GM18502 (cell line): ENCODE measurements around the gene MAMLD1.

ENCODE experiments used
- ATAC-seq: cut with Tn5 transposase; IDR thresholded peaks from one replicate; pipeline ENCODE4 v1.9.1; 2021; ENCODE audit warnings: mild to moderate bottlenecking; ENCODE audit not compliant: unreplicated experiment, poor library complexity

The MAMLD1 gene

DNA sequence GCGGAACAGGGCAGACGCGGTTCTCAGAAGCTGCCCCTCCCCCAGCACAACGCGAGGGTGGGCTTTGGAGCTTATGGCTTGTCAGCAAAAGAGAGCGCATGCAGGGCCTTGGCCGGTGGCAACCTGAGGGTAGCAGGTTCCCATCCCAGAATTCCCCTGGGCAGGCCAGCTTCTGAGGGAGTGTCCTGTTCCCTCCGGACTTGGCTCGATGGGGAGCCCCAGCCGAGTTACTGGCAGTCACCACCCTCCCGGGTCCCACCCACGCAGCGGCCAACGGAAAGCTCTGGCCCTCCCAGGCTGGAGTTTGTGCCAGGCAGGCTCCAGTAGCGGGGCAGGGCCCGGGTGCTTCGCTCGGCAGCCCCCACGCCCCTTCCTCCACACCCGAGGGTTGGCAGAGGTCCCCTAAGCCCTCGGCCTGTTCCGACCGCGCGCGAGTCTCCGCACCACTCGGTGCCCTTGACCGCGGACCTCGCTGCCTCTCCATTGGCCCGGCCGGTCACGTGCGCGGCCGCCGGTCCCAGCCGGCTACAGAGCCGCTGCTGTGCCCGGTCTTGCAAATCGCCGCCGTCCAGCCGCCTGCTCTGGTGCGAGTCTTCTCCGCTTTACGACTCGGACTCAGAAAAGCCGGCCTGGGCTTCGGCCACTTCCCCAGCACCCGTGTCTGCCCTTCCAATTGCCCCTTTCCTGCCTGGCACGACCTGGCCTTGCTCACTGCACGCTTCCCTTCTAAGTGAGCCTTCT is 184.4 kb downstream of the MAMLD1 start:
- peak; percentile 70 for ATAC-seq

DNA sequence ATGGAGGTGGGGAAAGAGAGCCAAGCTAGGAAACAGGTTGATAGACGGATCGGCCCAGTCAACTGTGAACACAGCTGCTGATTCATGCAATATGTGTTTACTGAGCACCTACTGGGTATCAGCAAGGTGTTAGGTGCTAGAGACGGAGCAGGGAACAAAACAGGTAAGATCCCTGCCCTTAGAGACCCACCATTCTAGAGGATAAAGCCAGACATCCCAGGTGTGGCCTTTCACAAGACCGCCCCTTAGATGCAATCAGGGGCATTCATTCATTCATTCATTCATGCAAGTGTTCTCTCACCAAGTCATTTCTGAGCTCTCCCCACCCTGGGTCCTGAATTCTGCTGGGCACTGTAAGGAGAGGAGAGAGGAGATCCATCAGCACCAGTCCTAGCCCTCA is 185.1 kb downstream of the MAMLD1 start:
- no peak for ATAC-seq

DNA sequence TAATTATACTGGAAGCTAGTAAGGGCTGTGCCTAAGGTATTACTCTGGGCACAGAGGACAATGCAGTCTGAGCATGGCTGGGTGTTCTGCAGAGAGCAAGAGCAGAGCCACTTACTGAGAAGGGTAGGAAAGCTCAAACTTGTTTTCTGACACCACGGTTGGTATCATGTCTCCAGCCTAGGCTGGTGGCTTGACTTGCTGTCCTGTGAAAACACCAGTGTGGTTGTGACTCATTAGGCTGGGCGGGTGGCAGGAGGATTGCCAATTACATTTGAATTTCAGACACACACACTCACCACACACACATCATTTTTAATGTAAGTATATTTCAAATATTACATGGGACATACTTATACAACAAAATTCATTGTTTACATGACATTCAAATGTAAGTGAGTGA is 185.6 kb downstream of the MAMLD1 start:
- ATAC-seq = no peak

DNA sequence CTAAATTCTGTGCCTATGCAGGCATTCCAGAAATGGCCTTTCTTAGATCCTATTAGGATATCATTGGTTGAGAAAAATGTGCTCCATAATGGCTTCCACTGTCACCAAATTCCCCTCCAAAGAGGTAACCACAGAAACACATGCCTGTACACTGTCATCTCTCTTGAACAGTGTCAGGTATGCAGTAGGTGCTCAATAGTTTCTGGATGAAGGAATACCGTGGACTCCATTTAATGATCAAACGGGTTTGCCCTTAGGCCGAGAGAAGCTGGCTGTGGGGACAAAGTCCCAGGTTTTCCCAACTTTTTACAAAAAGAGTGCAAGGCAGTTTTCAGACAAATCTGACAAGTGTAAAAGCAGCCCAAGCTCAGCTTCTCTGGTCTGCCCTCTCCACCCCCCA is 188.8 kb downstream of the MAMLD1 start:
- ATAC-seq = no peak

DNA sequence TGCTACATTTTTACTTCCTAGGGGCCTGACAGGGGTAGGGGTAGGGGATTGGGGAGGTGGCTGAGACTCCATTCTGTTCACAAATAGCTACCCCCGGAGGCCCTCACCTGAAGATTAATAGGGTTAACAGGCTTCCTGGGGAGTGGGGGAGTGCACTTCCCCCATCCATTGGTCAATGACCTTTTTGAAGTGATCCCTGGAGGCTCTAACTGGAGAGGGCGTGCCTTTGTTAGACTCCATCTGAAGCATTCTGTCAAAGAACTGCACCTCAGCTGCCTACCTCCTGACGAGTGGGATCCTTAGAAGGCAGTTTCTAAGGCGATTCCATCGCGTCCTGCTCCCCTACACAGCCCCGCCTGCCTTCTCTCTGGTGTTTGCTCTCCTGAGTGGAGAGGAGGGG is 195.3 kb downstream of the MAMLD1 start:
- no peak for ATAC-seq
